Neuronal stem cell (in vitro differentiated cells): Measurements from ENCODE around the gene LY86.

Experiments
- DNase-seq: peaks from one replicate; pipeline ENCODE4 v3.0.0-alpha.2; 2013; ENCODE audit warnings: low spot score
- H2AFZ ChIP-seq: one replicate; pipeline ENCODE4 v1.6.1; 2013; ENCODE audit warnings: mild to moderate bottlenecking, low read length, inconsistent platforms
- H2AK5ac ChIP-seq: 2 replicates; pipeline ENCODE4 v1.6.1; 2013; ENCODE audit warnings: low read depth, mild to moderate bottlenecking, inconsistent platforms, low read length, moderate library complexity, mixed read lengths
- H2BK120ac ChIP-seq: 2 replicates; pipeline ENCODE4 v1.6.1; 2013; ENCODE audit warnings: low read depth, mild to moderate bottlenecking, inconsistent platforms, low read length, moderate library complexity, mixed read lengths
- H2BK12ac ChIP-seq: one replicate; pipeline ENCODE4 v1.6.1; 2013; ENCODE audit warnings: low read length, inconsistent platforms
- H2BK15ac ChIP-seq: 2 replicates; pipeline ENCODE4 v1.6.1; 2013; ENCODE audit warnings: mild to moderate bottlenecking, low read length, inconsistent platforms, mixed read lengths
- H2BK5ac ChIP-seq: one replicate; pipeline ENCODE4 v1.6.1; 2013; ENCODE audit warnings: inconsistent platforms, mild to moderate bottlenecking, low read length, moderate library complexity
- H3K14ac ChIP-seq: one replicate; pipeline ENCODE4 v1.6.1; 2013; ENCODE audit warnings: low read length, inconsistent platforms
- H3K18ac ChIP-seq: 2 replicates; pipeline ENCODE4 v1.6.1; 2013; ENCODE audit warnings: low read length, inconsistent platforms
- H3K23ac ChIP-seq: 2 replicates; pipeline ENCODE4 v1.6.1; 2013; ENCODE audit warnings: low read depth, mild to moderate bottlenecking, mixed read lengths, low read length, inconsistent platforms; ENCODE audit not compliant: poor library complexity
- H3K27ac ChIP-seq: replicated peaks from 3 replicates; pipeline ENCODE4 v1.5.1; 2013; ENCODE audit warnings: low read length, inconsistent platforms
- H3K27me3 ChIP-seq, 3 experiments: 2 replicates each; pipeline ENCODE4 v1.6.1; 2013; ENCODE audit warnings: low read length in 3 of 3, mild to moderate bottlenecking in 2 of 3, inconsistent platforms in 1 of 3, low read depth in 1 of 3, mixed read lengths in 1 of 3, moderate library complexity in 1 of 3; ENCODE audit not compliant: control insufficient read depth in 3 of 3, insufficient read depth in 3 of 3
- H3K36me3 ChIP-seq, 2 donors: replicated peaks in 1 of 2; 2 replicates each; pipeline ENCODE4 v1.6.1; 2013; ENCODE audit warnings: low read length in 2 of 2; ENCODE audit not compliant: control insufficient read depth in 2 of 2, insufficient read depth in 2 of 2
- H3K4ac ChIP-seq: 2 replicates; pipeline ENCODE4 v1.6.1; 2013; ENCODE audit warnings: inconsistent platforms, mild to moderate bottlenecking, low read length, moderate library complexity
- H3K4me1 ChIP-seq, 2 donors: 1 replicate in 1 of 2; 2 replicates in 1 of 2; pipeline ENCODE4 v1.6.1; 2013; ENCODE audit warnings: low read length in 2 of 2, low read depth in 1 of 2; ENCODE audit not compliant: control insufficient read depth in 2 of 2, insufficient read depth in 1 of 2
- H3K4me2 ChIP-seq: one replicate; pipeline ENCODE4 v1.6.1; 2013; ENCODE audit warnings: mild to moderate bottlenecking, low read length, inconsistent platforms; ENCODE audit not compliant: insufficient read depth, poor library complexity, severe bottlenecking
- H3K4me3 ChIP-seq, 2 donors: 2 replicates each; pipeline ENCODE4 v1.5.1; 2013; ENCODE audit warnings: low read length in 2 of 2, mild to moderate bottlenecking in 2 of 2, inconsistent platforms in 1 of 2, moderate library complexity in 1 of 2
- H3K79me1 ChIP-seq: one replicate; pipeline ENCODE4 v1.6.1; 2013; ENCODE audit warnings: low read depth, mild to moderate bottlenecking, inconsistent platforms, low read length, moderate library complexity
- H3K9ac ChIP-seq: one replicate; pipeline ENCODE4 v1.6.1; 2013; ENCODE audit warnings: mild to moderate bottlenecking, low read depth, low read length, inconsistent platforms; ENCODE audit not compliant: poor library complexity
- H3K9me3 ChIP-seq, 2 donors: replicated peaks in 1 of 2; 2 replicates each; pipeline versions ENCODE3 to v1.6.1; 2013; ENCODE audit warnings: low read length in 2 of 2, mild to moderate bottlenecking in 2 of 2, inconsistent platforms in 1 of 2, low read depth in 1 of 2, mixed read lengths in 1 of 2, moderate library complexity in 1 of 2; ENCODE audit not compliant: control insufficient read depth in 2 of 2, insufficient read depth in 1 of 2
- H4K8ac ChIP-seq: one replicate; pipeline ENCODE4 v1.6.1; 2013; ENCODE audit warnings: low read depth, mild to moderate bottlenecking, inconsistent platforms, low read length, moderate library complexity
- H4K91ac ChIP-seq: one replicate; pipeline ENCODE4 v1.6.1; 2013; ENCODE audit warnings: low read length, low read depth, mild to moderate bottlenecking, inconsistent platforms; ENCODE audit not compliant: poor library complexity
- WGBS, 2 donors: extraction: QIAGEN DNeasy Blood & Tissue Kit; methylation state at CpG; one replicate each; pipeline ENCODE4 v1.1.7; 2013; ENCODE audit warnings: missing lambda C conversion rate in 2 of 2, mixed read lengths in 1 of 2; ENCODE audit not compliant: insufficient read length in 2 of 2, insufficient replicate concordance in 1 of 2; ENCODE audit errors: extremely low coverage in 2 of 2; 5-methylcytosine and 5-hydroxymethylcytosine counted together

Gene LY86

GRCh38 chr6:6570929-6571671 lies 17.4 kb upstream of the LY86 start:
- no peak overlapping the region for H3K23ac ChIP-seq
- no peak overlapping the region for H2BK120ac ChIP-seq
- no peak overlapping the region for H2BK12ac ChIP-seq
- no peak overlapping the region for H3K9ac ChIP-seq
- H3K18ac ChIP-seq: no peak overlapping the region
- no peak overlapping the region for H2AK5ac ChIP-seq
- H3K27ac ChIP-seq: no peak overlapping the region
- H4K8ac ChIP-seq: no peak overlapping the region
- H2AFZ ChIP-seq: no peak overlapping the region
- WGBS, 2 donors: no CpG with 5 or more reads among the region's 4 CpGs
- no peak overlapping the region for H2BK5ac ChIP-seq
- H3K14ac ChIP-seq: no peak overlapping the region
- no peak overlapping the region for H3K4me2 ChIP-seq
- H3K79me1 ChIP-seq: no peaks in the 10 kb centered on the region
- H3K4me3 ChIP-seq: no peak overlapping the region
- H3K4ac ChIP-seq: no peak overlapping the region
- H2BK15ac ChIP-seq: no peak overlapping the region
- H3K9me3 ChIP-seq: peaks cover 0 to 2% of the 10 kb centered on the region in 2 donors
- H3K4me1 ChIP-seq: no peaks in the 10 kb centered on the region
- no peak overlapping the region for H4K91ac ChIP-seq
- H3K36me3 ChIP-seq: no peaks in the 10 kb centered on the region
- no peaks in the 10 kb centered on the region for H3K27me3 ChIP-seq
- DNase-seq: no peak

GRCh38 chr6:6575143-6575542 lies 13.4 kb upstream of the LY86 start:
- Histone ChIP-seq H3K4me2 (no peak overlapping the region), H3K27ac (no peak overlapping the region), H3K27me3 (no peaks in the 10 kb centered on the region), H3K4ac (no peak overlapping the region), H3K14ac (no peak overlapping the region), H3K79me1 (no peaks in the 10 kb centered on the region), H4K8ac (no peak overlapping the region), H3K18ac (no peak overlapping the region), H2AFZ (no peak overlapping the region), H4K91ac (no peak overlapping the region), H3K4me1 (no peaks in the 10 kb centered on the region), H3K23ac (no peak overlapping the region), H3K9ac (no peak overlapping the region), H3K36me3 (no peaks in the 10 kb centered on the region), H2BK5ac (no peak overlapping the region), H2BK12ac (no peak overlapping the region), H2BK15ac (no peak overlapping the region), H2AK5ac (no peak overlapping the region), H2BK120ac (no peak overlapping the region), H3K4me3 (no peak overlapping the region), H3K9me3 (peaks cover 0 to 2% of the 10 kb centered on the region in 2 donors)
- DNase-seq: no peak
- WGBS, 2 donors: no CpG with 5 or more reads among the region's 4 CpGs

DNA sequence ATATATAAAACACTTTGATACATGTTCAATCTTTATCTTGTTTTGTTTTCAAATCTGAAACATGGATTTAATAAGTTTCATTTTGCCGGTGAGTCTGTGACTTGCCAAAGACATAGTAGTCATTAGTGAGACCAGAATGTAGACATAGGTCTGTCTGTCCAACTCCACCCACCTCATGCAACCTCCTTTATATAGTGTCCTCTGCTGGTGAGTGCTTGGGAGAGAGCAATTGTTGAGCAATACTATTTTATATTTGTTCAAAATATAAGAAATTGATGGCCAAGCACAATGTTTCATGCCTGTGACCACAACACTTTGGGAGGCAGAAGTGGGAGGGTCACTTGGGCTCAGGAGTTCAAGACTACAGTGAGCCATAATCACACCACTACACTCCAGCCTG lies 10.8 kb upstream of the LY86 start:
- Histone ChIP-seq H3K18ac (no peak overlapping the region), H3K9ac (no peak overlapping the region), H4K91ac (no peak overlapping the region), H2BK5ac (no peak overlapping the region), H3K4me1 (no peaks in the 10 kb centered on the region), H4K8ac (no peak overlapping the region), H3K9me3 (peaks cover 0 to 2% of the 10 kb centered on the region in 2 donors), H3K27me3 (no peaks in the 10 kb centered on the region), H3K36me3 (no peaks in the 10 kb centered on the region), H2AFZ (no peak overlapping the region), H3K79me1 (no peaks in the 10 kb centered on the region), H2BK15ac (no peak overlapping the region), H3K4me3 (no peak overlapping the region), H3K14ac (no peak overlapping the region), H3K27ac (no peak overlapping the region), H2AK5ac (no peak overlapping the region), H3K4ac (no peak overlapping the region), H2BK120ac (no peak overlapping the region), H3K23ac (no peak overlapping the region), H2BK12ac (no peak overlapping the region), H3K4me2 (no peak overlapping the region)
- WGBS, 2 donors: no CpG with 5 or more reads among the region's 1 CpG
- no peak for DNase-seq

GRCh38 chr6:6579281-6579680 lies 9.2 kb upstream of the LY86 start:
- Histone ChIP-seq H3K23ac (no peak overlapping the region), H3K4me2 (no peak overlapping the region), H3K27ac (no peak overlapping the region), H3K14ac (no peak overlapping the region), H3K79me1 (no peaks in the 10 kb centered on the region), H4K91ac (no peak overlapping the region), H3K36me3 (no peaks in the 10 kb centered on the region), H3K4me3 (no peak overlapping the region), H2AK5ac (no peak overlapping the region), H2BK120ac (no peak overlapping the region), H3K4ac (no peak overlapping the region), H4K8ac (no peak overlapping the region), H2BK12ac (no peak overlapping the region), H2AFZ (no peak overlapping the region), H3K27me3 (no peaks in the 10 kb centered on the region), H3K9me3 (peaks cover 0 to 2% of the 10 kb centered on the region in 2 donors), H3K9ac (no peak overlapping the region), H2BK5ac (no peak overlapping the region), H3K18ac (no peak overlapping the region), H3K4me1 (no peaks in the 10 kb centered on the region), H2BK15ac (no peak overlapping the region)
- DNase-seq: no peak
- WGBS, 2 donors: no CpG with 5 or more reads among the region's 1 CpG
